GM23248 (cell line): ENCODE measurements around the gene RFPL1.

ENCODE experiments used
- EZH2 ChIP-seq: fragments of 200-600 bp; sonication (generic); IDR thresholded peaks from 2 replicates; pipeline ENCODE4 v1.6.1; 2018; ENCODE audit warnings: antibody characterized with exemption, mild to moderate bottlenecking; ENCODE audit not compliant: insufficient read depth, poor library complexity, severe bottlenecking
- EZH2phosphoT487 ChIP-seq: fragments of 200-600 bp; sonication (generic); IDR thresholded peaks from 2 replicates; pipeline ENCODE4 v1.6.1; 2018; ENCODE audit warnings: antibody characterized with exemption, moderate library complexity, mild to moderate bottlenecking, low read depth; ENCODE audit not compliant: insufficient read depth

- TF ChIP-seq EZH2 (no peak), EZH2phosphoT487 (no peak)
Measured at GRCh38 chr22:29408940-29409339, 29.4 kb upstream of the RFPL1 start.
